LNCaP clone FGC (cell line): ENCODE data around the gene CANX.

Experiments used
- DNase-seq: peaks from one replicate; pipeline ENCODE4 v3.0.0-alpha.2; 2011; ENCODE audit warnings: low read depth
- H3K4me3 ChIP-seq: 2 replicates; pipeline ENCODE4 v1.5.1; 2011; ENCODE audit warnings: mild to moderate bottlenecking, low read depth, low read length, control low read depth
- TF ChIP-seq, protein P1 (sequence below): IDR thresholded peaks from 2 replicates; pipeline ENCODE4 v1.5.1; 2012; ENCODE audit warnings: mild to moderate bottlenecking; ENCODE audit not compliant: control insufficient read depth, insufficient read depth; ENCODE audit errors: extremely low read depth

The CANX gene

DNA sequence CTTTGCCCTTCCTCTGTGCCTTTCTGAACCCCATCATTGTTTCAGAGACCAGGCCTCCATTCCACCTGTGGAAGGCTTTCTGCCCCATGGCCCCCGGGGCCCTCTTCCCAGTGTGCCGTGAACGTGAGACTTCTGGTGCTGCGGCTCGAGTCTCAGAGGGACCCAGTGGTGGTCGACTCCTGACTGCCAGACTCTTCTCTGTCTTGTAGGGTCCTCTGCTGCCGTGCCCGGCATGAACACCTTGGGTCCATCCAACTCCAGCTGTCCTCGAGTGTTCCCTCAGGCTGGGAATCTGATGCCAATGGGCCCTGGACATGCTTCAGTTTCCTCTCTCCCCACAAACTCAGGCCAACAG, 74.9 kb downstream of the CANX start:
- no peak for DNase-seq
- no peak overlapping the region for H3K4me3 ChIP-seq
- TF ChIP-seq, protein P1, sequence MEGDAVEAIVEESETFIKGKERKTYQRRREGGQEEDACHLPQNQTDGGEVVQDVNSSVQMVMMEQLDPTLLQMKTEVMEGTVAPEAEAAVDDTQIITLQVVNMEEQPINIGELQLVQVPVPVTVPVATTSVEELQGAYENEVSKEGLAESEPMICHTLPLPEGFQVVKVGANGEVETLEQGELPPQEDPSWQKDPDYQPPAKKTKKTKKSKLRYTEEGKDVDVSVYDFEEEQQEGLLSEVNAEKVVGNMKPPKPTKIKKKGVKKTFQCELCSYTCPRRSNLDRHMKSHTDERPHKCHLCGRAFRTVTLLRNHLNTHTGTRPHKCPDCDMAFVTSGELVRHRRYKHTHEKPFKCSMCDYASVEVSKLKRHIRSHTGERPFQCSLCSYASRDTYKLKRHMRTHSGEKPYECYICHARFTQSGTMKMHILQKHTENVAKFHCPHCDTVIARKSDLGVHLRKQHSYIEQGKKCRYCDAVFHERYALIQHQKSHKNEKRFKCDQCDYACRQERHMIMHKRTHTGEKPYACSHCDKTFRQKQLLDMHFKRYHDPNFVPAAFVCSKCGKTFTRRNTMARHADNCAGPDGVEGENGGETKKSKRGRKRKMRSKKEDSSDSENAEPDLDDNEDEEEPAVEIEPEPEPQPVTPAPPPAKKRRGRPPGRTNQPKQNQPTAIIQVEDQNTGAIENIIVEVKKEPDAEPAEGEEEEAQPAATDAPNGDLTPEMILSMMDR: no peak

DNA sequence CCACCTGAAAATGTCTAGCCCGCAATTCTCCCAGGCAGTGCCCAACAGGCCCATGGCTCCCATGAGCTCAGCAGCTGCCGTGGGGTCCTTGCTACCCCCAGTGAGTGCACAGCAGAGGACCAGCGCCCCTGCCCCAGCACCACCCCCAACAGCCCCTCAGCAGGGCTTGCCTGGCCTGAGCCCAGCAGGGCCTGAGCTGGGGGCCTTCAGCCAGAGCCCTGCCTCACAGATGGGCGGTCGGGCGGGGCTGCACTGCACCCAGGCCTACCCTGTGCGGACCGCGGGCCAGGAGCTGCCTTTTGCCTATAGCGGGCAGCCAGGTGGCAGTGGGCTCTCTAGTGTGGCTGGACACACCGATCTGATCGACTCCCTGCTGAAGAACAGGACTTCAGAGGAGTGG, 75.7 kb downstream of the CANX start:
- H3K4me3 ChIP-seq: no peak overlapping the region
- TF ChIP-seq, protein P1: no peak
- DNase-seq: no peak

- H3K4me3 ChIP-seq: no peak overlapping the region
- TF ChIP-seq, protein P1: no peak
- no peak for DNase-seq
Observed at GRCh38 chr5:179776411-179776938, 77.7 kb downstream of the CANX start.

DNA sequence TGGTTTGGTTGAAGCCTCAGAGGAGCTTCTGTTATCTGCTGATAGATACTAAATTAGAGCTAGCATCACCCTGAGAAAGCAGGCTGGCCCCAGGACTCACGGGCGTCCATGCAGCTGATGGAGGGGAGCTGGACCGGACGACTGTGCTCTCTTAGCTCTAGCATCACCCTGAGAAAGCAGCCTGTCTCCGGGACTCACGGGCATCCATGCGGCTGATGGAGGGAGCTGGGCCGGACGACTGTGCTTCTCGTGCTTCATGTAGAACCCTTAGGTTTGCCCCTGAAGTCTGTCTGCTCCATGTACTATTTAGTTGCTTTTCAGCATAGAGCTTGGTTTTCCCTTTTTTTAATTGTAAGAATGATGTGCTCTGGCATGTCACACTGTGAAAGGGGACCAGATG, 78.7 kb downstream of the CANX start:
- H3K4me3 ChIP-seq: no peak overlapping the region
- TF ChIP-seq, protein P1: no peak
- no peak for DNase-seq

GRCh38 chr5:179777909-179778308, 79.1 kb downstream of the CANX start:
- DNase-seq: peak; percentile 80
- TF ChIP-seq, protein P1: peak; percentile 22; the same call in 1 of the 2 replicates
- no peak overlapping the region for H3K4me3 ChIP-seq

GRCh38 chr5:179778591-179778990, 79.8 kb downstream of the CANX start:
- TF ChIP-seq, protein P1: no peak
- H3K4me3 ChIP-seq: no peak overlapping the region
- DNase-seq: no peak

- DNase-seq: no peak
- TF ChIP-seq, protein P1: no peak
Observed at GRCh38 chr5:179779826-179780225, 81.1 kb downstream of the CANX start.

More at GRCh38 chr5:179779826-179780225, 81.1 kb downstream of the CANX start:
- no peak overlapping the region for H3K4me3 ChIP-seq
